Omental fat pad (tissue), 4 donors: Measurements from ENCODE around the gene THAP4. TPM values are rescaled to one million over a fixed set of nuclear protein-coding genes. Genes with fewer than 3 reads are reported as not detected.

Experiments
- ATAC-seq: fragments of 150-250 bp; one replicate; pipeline ENCODE4 v1.9.1; 2016; ENCODE audit warnings: mild to moderate bottlenecking, moderate library complexity; ENCODE audit not compliant: low FRiP score
- DNase-seq: peaks from one replicate; pipeline ENCODE4 v3.0.0-alpha.2; 2019; ENCODE audit warnings: low spot score
- total RNA-seq, 4 donors: library from RNA; depleted of rRNA; stranded (reverse); fragments of >200 nt; gene quantifications; one replicate each; pipeline ENCODE4 v1.1.0, GENCODE V29; 2016
- TF ChIP-seq, protein P1 (sequence below), 3 donors: fragments of 450-650 bp; IDR thresholded peaks; one replicate each; pipeline ENCODE4 v1.5.1; 2016 to 2017; ENCODE audit warnings: antibody characterized with exemption in 3 of 3, mild to moderate bottlenecking in 3 of 3, moderate library complexity in 2 of 3

The THAP4 gene
- total RNA-seq, 4 donors from 2014 or later: 29.5 to 55.1 (median 44.8) TPM

DNA sequence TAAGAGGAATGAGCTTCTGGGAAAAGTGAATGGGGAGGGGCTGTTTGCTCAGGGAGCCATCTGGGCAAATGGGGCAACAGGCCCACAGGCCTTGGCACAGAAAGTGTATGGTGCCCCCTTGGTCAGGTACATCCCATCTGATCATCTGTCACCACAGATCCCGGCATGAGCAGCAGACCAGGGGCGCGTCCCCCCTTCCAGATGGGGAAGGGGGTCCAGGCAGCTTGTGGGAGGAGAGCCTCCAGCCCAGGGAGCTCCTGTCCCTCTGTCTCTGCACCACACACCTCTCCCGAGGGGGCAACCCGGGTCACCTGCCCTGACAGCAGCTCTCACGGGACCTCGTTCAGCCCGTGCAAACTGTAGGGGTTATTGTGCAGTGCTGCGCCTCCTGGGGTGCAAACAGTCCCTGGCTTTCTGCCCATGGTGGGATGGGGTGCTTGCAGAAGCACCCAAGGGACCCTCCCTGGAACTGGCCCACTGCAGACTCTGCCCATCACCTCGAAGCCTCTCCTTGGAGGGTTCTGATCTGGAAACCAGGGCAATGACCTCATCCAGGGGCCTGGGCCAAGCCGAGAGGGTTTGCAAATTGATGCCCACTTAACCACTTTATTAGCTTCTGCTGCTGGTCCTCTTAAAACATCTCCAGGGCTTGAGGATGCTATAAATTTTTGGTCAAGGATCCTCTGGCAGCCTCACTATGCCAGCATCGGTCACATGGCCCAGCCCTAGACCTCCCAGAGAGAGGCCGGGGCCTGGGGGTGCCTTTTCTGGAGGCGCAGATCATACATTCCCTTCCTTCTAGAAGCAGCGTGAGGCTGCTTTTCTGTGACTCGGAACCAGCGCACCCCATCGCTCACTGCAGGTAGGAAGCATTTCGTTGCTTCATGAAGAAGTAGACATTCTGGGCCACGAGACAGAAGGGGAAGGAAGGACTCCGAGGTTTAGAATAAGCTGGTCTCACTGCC, 86.1 kb downstream of the THAP4 start:
- DNase-seq (no peak), ATAC-seq (no peak)
- TF ChIP-seq, protein P1, sequence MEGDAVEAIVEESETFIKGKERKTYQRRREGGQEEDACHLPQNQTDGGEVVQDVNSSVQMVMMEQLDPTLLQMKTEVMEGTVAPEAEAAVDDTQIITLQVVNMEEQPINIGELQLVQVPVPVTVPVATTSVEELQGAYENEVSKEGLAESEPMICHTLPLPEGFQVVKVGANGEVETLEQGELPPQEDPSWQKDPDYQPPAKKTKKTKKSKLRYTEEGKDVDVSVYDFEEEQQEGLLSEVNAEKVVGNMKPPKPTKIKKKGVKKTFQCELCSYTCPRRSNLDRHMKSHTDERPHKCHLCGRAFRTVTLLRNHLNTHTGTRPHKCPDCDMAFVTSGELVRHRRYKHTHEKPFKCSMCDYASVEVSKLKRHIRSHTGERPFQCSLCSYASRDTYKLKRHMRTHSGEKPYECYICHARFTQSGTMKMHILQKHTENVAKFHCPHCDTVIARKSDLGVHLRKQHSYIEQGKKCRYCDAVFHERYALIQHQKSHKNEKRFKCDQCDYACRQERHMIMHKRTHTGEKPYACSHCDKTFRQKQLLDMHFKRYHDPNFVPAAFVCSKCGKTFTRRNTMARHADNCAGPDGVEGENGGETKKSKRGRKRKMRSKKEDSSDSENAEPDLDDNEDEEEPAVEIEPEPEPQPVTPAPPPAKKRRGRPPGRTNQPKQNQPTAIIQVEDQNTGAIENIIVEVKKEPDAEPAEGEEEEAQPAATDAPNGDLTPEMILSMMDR (IDR thresholded peaks at IDR 0.05): no peak

DNA sequence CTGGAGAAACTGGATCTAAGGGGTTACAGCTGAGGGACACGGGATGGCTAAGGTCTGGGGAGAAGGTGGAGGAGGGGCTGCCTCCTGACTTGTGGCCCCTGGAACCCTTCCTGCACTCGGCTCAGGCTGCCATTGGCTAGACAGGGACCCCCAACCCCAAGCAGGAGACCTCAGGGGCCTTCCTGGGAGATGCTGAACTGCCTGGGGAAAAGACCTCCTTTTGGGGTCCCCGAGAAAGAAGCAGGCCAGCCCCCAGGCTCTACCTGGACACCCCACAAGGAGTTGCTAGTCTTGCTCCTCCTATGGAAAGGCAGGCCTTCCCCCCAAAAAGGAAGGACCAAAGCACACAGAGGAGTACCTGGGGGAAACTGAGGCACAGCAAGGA, 88.5 kb downstream of the THAP4 start:
- ATAC-seq: no peak
- DNase-seq: no peak
- TF ChIP-seq, protein P1 (IDR thresholded peaks at IDR 0.05): no peak

DNA sequence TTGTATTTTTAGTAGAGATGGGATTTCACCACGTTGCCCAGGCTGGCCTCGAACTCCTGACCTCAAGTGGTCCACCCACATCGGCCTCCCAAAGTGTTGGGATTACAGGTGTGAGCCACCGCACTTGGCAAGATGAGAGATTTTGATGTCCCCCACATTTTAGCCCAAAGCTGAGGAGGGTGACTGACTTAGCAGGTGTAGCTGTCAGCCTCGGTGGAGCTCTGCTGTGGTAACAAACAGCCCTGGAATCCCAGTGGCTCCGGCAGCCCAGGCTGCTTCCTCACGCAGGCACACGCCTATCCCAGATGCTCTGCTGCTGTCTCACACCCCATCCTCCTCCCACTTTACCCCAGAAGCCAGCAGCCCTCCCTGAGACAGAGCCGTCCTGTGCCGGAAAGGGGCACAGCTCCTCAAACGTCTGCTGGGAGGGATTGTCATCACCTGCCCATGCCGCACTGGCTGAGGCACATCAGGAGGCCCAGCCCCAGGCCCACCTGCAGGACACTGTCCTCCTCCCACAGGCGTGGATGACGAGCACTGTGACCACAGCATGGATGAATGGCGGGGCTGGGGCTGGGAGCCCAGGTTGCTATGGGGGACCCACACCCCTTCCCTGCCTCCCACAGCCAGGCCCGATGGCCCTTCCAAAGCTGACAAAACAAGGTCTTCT, 89.0 kb downstream of the THAP4 start:
- no peak for ATAC-seq
- DNase-seq: no peak
- TF ChIP-seq, protein P1 (IDR thresholded peaks at IDR 0.05): no peak

DNA sequence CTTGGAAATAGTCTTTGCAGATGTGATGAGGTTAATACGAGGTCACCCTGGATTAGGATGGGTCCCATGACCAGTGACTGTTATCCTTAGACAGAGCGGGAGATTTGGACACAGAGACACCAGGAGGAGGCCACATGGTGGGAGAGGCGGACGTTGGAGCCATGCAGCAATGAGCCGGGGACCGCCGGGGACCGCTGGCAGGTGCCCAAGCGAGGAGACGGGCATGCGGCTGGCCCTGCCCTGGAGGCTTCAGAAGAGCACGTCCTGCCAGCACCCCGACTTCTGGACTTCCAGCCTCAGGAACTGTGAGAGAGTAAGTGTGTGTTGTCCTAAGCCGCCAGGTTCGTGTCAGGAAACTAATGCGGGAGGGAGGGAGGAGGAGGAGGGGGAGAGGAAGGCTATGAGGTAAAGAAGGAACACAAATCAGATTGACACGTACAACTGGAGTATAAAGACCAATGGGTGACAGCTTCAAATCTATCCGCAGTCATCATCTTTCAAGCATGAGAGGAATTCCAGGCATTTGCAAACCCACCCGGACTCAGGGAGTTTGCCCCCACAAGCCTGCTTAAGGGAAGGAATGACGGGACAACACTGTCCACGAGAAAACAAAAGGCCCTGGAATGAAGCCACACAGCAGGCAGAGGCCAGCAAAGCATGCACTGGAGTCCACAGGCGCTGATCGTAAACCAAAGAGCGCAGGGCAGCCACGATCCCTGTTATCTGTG, 90.0 kb downstream of the THAP4 start:
- peak; percentile 57 for ATAC-seq
- TF ChIP-seq, protein P1 (IDR thresholded peaks at IDR 0.05): no peak

DNA sequence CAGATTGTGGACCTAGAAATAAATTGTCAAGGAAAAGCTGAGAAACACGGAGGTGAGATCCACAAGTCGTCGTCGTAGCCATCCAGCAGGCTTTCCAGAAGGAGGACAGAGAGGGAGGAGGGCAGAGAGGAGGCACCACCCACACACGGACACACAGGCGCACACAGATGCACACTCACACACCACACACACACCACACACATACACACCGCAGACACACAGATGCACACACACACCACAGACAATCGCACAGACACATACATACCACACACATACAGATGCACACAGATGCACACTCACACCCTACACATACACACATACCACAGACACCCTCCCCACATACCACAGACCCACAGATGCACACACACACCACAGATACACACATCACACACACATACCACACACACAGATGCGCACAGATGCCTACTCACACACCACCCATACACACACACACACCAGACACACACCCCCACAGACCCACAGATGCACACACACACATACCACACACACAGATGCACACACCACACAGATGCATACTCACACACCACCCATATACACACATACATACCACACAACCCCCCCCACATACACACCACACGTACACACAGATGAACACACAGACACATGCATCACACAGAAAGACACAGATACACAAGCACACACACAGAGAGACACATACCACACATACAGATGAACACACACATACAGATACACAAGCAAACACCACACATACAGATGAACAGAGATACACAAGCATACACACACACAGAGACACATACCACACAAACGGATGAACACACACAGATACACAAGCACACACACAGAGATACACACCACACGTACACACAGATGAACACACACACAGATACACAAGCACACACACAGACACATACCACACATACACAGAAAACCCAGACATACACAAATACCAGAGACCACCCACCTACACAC, 91.2 kb downstream of the THAP4 start:
- TF ChIP-seq, protein P1 (IDR thresholded peaks at IDR 0.05): no peak
- DNase-seq (no peak), ATAC-seq (no peak)

More for the DNA sequence above, 90.0 kb downstream of the THAP4 start:
- no peak for DNase-seq

DNA sequence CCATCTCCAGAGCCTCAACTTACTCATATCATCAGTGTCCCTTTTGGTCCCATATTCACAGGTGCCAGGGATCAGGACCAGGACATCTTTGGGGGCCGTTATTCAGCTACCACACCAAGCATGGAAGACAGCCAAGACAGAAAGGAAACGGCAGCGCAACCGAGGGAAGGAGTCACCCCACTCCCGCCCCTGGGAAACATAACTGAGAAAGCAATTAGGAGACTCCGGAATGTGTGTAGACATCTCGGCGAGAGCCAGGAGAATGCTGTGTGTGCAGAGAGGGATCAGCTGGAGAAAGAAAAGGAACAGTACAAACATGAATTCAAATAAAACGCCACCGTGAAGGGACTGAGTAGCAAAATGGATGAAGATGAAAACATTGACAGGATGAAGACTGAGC, 91.9 kb downstream of the THAP4 start:
- TF ChIP-seq, protein P1 (IDR thresholded peaks at IDR 0.05): no peak
- DNase-seq (no peak), ATAC-seq (no peak)
